ENCODE measurements around the gene OTOGL. TPM values are rescaled to one million over a fixed set of nuclear protein-coding genes. Genes with fewer than 3 reads are reported as not detected.
"Not testable (repeated sequence)": the region's sequence is repeated elsewhere in the genome, so short reads cannot be mapped to it uniquely, and the experiment has no call there.

OTOGL gene
- total RNA-seq, 1 experiment from 2014 or later = 0.34 TPM

- peak; percentile 94 for DNase-seq (ENCODE audit: low read depth)
These were observed 87.4 kb downstream of the OTOGL start for GRCh38 chr12:80186727-80187217.

GRCh38 chr12:80187660-80188090, 88.3 kb downstream of the OTOGL start:
- peak; percentile 79 for DNase-seq (ENCODE audit: low read depth)

- no peak for DNase-seq (ENCODE audit: low read depth)
These were observed 89.2 kb downstream of the OTOGL start for GRCh38 chr12:80188576-80188975.

GRCh38 chr12:80189241-80189640, 89.9 kb downstream of the OTOGL start:
- DNase-seq (ENCODE audit: low read depth) = peak; percentile 89

- peak; percentile 56 for DNase-seq (ENCODE audit: low read depth)
These were observed 90.7 kb downstream of the OTOGL start for GRCh38 chr12:80190001-80190400.

GRCh38 chr12:80192087-80192486, 92.8 kb downstream of the OTOGL start:
- peak; percentile 17 for DNase-seq (ENCODE audit: low read depth)

- no peak for DNase-seq (ENCODE audit: low read depth)
These were observed 94.5 kb downstream of the OTOGL start for GRCh38 chr12:80193865-80194264.

- DNase-seq (ENCODE audit: low read depth) = peak; percentile 63
These were observed 95.9 kb downstream of the OTOGL start for GRCh38 chr12:80195074-80195726.

- no peak for DNase-seq (ENCODE audit: low read depth)
These were observed 96.4 kb downstream of the OTOGL start for GRCh38 chr12:80195737-80196136.

GRCh38 chr12:80196419-80196818, 97.1 kb downstream of the OTOGL start:
- DNase-seq (ENCODE audit: low read depth) = no peak

- no peak for DNase-seq (ENCODE audit: low read depth)
These were observed 99.5 kb downstream of the OTOGL start for GRCh38 chr12:80198782-80199337.

GRCh38 chr12:80199931-80200330, 100.6 kb downstream of the OTOGL start:
- no peak for DNase-seq (ENCODE audit: low read depth)

- no peak for DNase-seq (ENCODE audit: low read depth)
These were observed 101.1 kb downstream of the OTOGL start for GRCh38 chr12:80200414-80200813.

GRCh38 chr12:80201908-80202307, 102.6 kb downstream of the OTOGL start:
- DNase-seq (ENCODE audit: low read depth) = no peak

GRCh38 chr12:80205960-80206359, 106.6 kb downstream of the OTOGL start:
- DNase-seq (ENCODE audit: low read depth) = no peak

GRCh38 chr12:80208071-80208470, 108.7 kb downstream of the OTOGL start:
- no peak for DNase-seq (ENCODE audit: low read depth)

- no peak for DNase-seq (ENCODE audit: low read depth)
These were observed 112.3 kb downstream of the OTOGL start for GRCh38 chr12:80211671-80212070.

GRCh38 chr12:80212938-80213645, 113.8 kb downstream of the OTOGL start:
- DNase-seq (ENCODE audit: low read depth) = no peak

GRCh38 chr12:80213871-80214270, 114.5 kb downstream of the OTOGL start:
- DNase-seq (ENCODE audit: low read depth) = no peak

- no peak for DNase-seq (ENCODE audit: low read depth)
These were observed 117.7 kb downstream of the OTOGL start for GRCh38 chr12:80217011-80217535.

- not testable (repeated sequence) for DNase-seq (ENCODE audit: low read depth)
These were observed 119.6 kb downstream of the OTOGL start for GRCh38 chr12:80218925-80219324.

GRCh38 chr12:80219345-80219744, 120.0 kb downstream of the OTOGL start:
- no peak for DNase-seq (ENCODE audit: low read depth)

Data from LHCN-M2 (cell line).